Esophagus squamous epithelium (tissue), 5 donors: ENCODE measurements around the gene FGGY. TPM values are rescaled to one million over a fixed set of nuclear protein-coding genes. Genes with fewer than 3 reads are reported as not detected.

ENCODE experiments used
- DNase-seq: peaks from one replicate; lab custom pipeline; 2025; lab: John Stamatoyannopoulos, UW
- H3K27ac ChIP-seq, 4 donors: fragments of 200-600 bp; sonication (generic); one replicate each; pipeline ENCODE4 v1.5.1; 2016 to 2019; ENCODE audit warnings: mild to moderate bottlenecking in 1 of 4
- H3K27me3 ChIP-seq, 4 donors: fragments of 200-600 bp; sonication (generic); 1 replicate in 3 of 4; 2 replicates in 1 of 4; pipeline versions ENCODE4 v1.5.1 to v1.6.0; 2017 to 2021; ENCODE audit warnings: antibody characterized with exemption in 1 of 4
- H3K36me3 ChIP-seq, 3 donors: fragments of 200-600 bp; sonication (generic); one replicate each; pipeline ENCODE4 v1.5.1; 2016 to 2019
- H3K4me1 ChIP-seq, 3 donors: fragments of 200-600 bp; sonication (generic); one replicate each; pipeline ENCODE4 v1.5.1; 2017 to 2019
- H3K4me3 ChIP-seq, 4 donors: fragments of 200-600 bp; sonication (generic); 1 replicate in 3 of 4; 2 replicates in 1 of 4; pipeline ENCODE4 v1.5.1; 2016 to 2019; ENCODE audit warnings: mild to moderate bottlenecking in 2 of 4, moderate library complexity in 1 of 4
- H3K9me3 ChIP-seq, 3 donors: fragments of 200-600 bp; sonication (generic); one replicate each; pipeline ENCODE4 v1.5.1; 2016 to 2019
- POLR2A ChIP-seq, 4 donors: fragments of 450-650 bp; IDR thresholded peaks; one replicate each; pipeline ENCODE4 v1.6.1; 2017; ENCODE audit warnings: antibody characterized with exemption in 4 of 4, mild to moderate bottlenecking in 4 of 4, moderate library complexity in 3 of 4
- WGBS, 2 donors: methylation state at CpG; one replicate each; pipeline ENCODE4 v1.1.5; 2018; 5-methylcytosine and 5-hydroxymethylcytosine counted together
- intact Hi-C: fragments of 100-400 bp; cut with DNase I; formaldehyde crosslinking; loops from one replicate; pipeline ENCODE4 v1.15.0; 2022
- total RNA-seq, 4 donors: library from RNA; depleted of rRNA; stranded (reverse); fragments of >200 nt; gene quantifications; one replicate each; pipeline ENCODE4 v1.1.0, GENCODE V29; 2016
- TF ChIP-seq, protein P1 (sequence below), 6 experiments: fragments of 450-650 bp in 4 of 6; fragments of 200-600 bp in 2 of 6; sonication (generic) in 2 of 6; IDR thresholded peaks; one replicate each; pipeline ENCODE4 v1.5.1; 2016 to 2019; ENCODE audit warnings: antibody characterized with exemption in 6 of 6, mild to moderate bottlenecking in 4 of 6, moderate library complexity in 4 of 6
- donor health status: DM: yes; HTN: yes; CAD: no.

The FGGY gene
- total RNA-seq, 4 donors from 2014 or later = 6.0 to 18.1 (median 9.3) TPM

GRCh38 chr1:59323879-59324278, 27.0 kb downstream of the FGGY start:
- Histone ChIP-seq H3K4me3 (no peak overlapping the region), H3K9me3 (no peaks in the 10 kb centered on the region), H3K36me3 (no peaks in the 10 kb centered on the region), H3K27ac (no peak overlapping the region), H3K4me1 (peaks cover 0 to 1% (median under 1%) of the 10 kb centered on the region in 3 donors), H3K27me3 (no peaks in the 10 kb centered on the region)
- TF ChIP-seq, protein P1, sequence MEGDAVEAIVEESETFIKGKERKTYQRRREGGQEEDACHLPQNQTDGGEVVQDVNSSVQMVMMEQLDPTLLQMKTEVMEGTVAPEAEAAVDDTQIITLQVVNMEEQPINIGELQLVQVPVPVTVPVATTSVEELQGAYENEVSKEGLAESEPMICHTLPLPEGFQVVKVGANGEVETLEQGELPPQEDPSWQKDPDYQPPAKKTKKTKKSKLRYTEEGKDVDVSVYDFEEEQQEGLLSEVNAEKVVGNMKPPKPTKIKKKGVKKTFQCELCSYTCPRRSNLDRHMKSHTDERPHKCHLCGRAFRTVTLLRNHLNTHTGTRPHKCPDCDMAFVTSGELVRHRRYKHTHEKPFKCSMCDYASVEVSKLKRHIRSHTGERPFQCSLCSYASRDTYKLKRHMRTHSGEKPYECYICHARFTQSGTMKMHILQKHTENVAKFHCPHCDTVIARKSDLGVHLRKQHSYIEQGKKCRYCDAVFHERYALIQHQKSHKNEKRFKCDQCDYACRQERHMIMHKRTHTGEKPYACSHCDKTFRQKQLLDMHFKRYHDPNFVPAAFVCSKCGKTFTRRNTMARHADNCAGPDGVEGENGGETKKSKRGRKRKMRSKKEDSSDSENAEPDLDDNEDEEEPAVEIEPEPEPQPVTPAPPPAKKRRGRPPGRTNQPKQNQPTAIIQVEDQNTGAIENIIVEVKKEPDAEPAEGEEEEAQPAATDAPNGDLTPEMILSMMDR (IDR thresholded peaks at IDR 0.05) = no peak
- TF ChIP-seq POLR2A (IDR thresholded peaks at IDR 0.05) = no peak
- DNase-seq = no peak
- intact Hi-C loops = no loop called here
- 91 to 100% methylated on average over 3 of the region's 3 CpGs for WGBS, 2 donors

DNA sequence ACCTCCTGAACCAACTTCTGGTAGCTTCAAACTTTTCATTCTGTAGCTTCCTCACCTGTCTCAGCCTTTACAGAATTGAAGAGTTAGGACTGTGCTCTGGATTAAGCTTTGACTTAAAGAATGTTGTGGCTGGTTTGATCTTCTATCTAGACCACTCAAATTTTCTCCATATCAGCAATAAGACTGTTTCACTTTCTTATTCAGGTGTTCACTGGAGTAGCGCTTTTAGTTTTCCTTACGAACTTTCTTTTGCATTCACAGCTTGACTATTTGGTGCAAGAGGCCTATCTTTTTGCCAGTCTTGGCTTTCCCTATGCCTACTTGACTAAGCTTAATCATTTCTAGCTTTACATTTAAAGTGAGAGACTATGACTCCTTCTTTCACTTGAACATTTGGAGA, 31.5 kb downstream of the FGGY start:
- Histone ChIP-seq H3K27me3 (no peaks in the 10 kb centered on the region), H3K9me3 (no peaks in the 10 kb centered on the region), H3K36me3 (no peaks in the 10 kb centered on the region), H3K4me3 (no peak overlapping the region), H3K4me1 (peaks cover 0 to 11% (median 0%) of the 10 kb centered on the region in 3 donors), H3K27ac (no peak overlapping the region)
- 80 to 95% methylated on average over 2 of the region's 2 CpGs for WGBS, 2 donors
- intact Hi-C loops = no loop called here
- no peak for DNase-seq
- TF ChIP-seq, protein P1 (IDR thresholded peaks at IDR 0.05) = no peak
- no peak for TF ChIP-seq POLR2A (IDR thresholded peaks at IDR 0.05)

DNA sequence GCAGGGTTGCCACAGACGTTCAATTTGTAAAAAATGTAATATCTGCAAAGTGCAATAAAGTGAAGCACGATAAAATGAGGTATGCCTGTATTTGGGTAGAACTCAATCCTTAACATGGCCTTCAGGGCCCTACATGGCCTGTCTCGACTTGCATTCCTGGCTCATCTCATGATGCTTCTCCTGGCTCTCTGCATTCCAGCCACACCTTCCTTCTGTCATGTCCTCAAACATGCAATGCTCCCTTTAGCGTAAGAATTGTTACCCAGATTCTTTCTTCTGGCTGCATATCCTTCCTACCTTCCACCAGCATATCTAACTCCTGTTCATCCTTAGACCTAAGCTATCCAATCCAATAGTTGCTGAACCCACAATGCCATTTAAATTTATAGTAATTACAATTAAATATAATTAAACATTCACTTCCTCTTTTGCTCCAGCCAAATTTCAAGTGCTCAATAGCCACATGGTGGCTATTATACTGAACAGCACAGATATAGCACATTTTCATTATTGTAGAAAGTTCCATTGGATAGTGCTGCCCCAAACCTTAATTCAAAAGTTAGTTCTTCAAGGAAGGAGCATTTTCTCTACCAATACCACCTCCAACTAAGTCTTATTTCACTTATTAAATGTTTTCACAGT, 32.6 kb downstream of the FGGY start:
- WGBS, 2 donors = 45 to 48% methylated on average over 4 of the region's 4 CpGs
- Histone ChIP-seq H3K27ac (no peak overlapping the region), H3K4me1 (peaks cover 0 to 11% (median 0%) of the 10 kb centered on the region in 3 donors), H3K4me3 (no peak overlapping the region), H3K36me3 (no peaks in the 10 kb centered on the region), H3K27me3 (no peaks in the 10 kb centered on the region), H3K9me3 (no peaks in the 10 kb centered on the region)
- intact Hi-C loops = no loop called here
- DNase-seq = no peak
- TF ChIP-seq, protein P1 (IDR thresholded peaks at IDR 0.05) = peak in 1 of 6 experiments; percentile 34
- TF ChIP-seq POLR2A (IDR thresholded peaks at IDR 0.05) = no peak

DNA sequence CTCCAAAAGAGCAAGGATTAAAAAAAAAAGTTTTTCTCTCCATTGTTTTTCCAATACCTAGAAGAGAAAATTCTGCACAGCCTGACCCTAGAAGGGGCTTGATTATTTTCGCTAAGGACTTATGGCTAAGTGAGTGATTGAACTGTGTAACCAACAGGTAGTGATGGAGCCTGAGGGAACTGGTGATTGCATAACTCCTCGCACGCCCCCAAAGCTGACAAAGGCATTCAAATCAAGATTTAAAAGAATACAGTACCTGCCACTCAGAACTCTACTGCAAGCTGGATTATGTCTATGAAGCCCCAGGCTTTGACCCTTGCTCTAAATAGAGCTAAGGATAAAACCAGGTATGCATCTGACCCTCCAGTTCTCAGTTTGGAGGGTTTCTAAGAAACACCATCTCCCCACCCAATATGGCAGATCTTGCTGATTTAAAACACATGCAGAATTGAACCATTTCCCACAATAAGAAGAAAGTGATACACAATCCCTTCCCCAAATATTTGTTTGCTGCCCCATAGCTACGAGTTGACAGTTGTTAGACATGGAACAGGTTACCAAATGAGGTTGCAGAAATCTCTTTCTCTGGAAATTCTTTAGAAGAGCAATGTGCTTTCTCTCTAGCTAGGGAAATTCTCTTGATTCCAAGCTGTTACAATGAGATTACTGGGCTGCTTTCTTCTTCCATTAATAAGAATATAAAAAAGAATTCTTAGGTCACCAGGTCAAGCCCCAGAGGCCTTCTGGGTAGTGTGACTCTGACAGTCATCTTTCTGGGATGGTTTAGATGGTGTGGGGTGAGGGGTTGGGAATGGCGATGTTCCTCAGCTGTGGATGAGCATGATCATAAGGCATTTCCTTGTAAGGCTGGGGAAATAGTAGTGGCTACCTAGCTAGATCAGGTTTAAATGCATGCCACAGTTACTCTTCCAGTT, 35.1 kb downstream of the FGGY start:
- Histone ChIP-seq H3K27ac (no peak overlapping the region), H3K27me3 (no peaks in the 10 kb centered on the region), H3K4me3 (no peak overlapping the region), H3K36me3 (no peaks in the 10 kb centered on the region), H3K4me1 (peaks cover 0 to 11% (median 0%) of the 10 kb centered on the region in 3 donors), H3K9me3 (no peaks in the 10 kb centered on the region)
- TF ChIP-seq, protein P1 (IDR thresholded peaks at IDR 0.05) = no peak
- no peak for TF ChIP-seq POLR2A (IDR thresholded peaks at IDR 0.05)
- 57 to 71% methylated on average over 5 of the region's 5 CpGs for WGBS, 2 donors
- DNase-seq = no peak
- intact Hi-C loops = no loop called here

GRCh38 chr1:59332983-59333382, 36.1 kb downstream of the FGGY start:
- DNase-seq = no peak
- H3K4me3 ChIP-seq = no peak overlapping the region
- H3K27ac ChIP-seq = no peak overlapping the region
- no peaks in the 10 kb centered on the region for H3K27me3 ChIP-seq
- intact Hi-C loops = no loop called here
- H3K4me1 ChIP-seq = peaks cover 0 to 11% (median 0%) of the 10 kb centered on the region in 3 donors
- no peaks in the 10 kb centered on the region for H3K9me3 ChIP-seq
- TF ChIP-seq, protein P1 (IDR thresholded peaks at IDR 0.05) = no peak
- TF ChIP-seq POLR2A (IDR thresholded peaks at IDR 0.05) = no peak
- no peaks in the 10 kb centered on the region for H3K36me3 ChIP-seq
